Gastrocnemius medialis (tissue), 4 donors: ENCODE data around the gene EHD1. TPM values are rescaled to one million over a fixed set of nuclear protein-coding genes. Genes with fewer than 3 reads are reported as not detected.
A peak's percentile ranks its signal among the peaks of the same experiment; 100 is the strongest.

Experiments
- ATAC-seq, 2 donors: fragments of 150-250 bp; one replicate each; pipeline ENCODE4 v1.9.1; 2016
- DNase-seq, 2 donors: peaks; one replicate each; pipeline ENCODE4 v3.0.0-alpha.2; 2019
- H3K27ac ChIP-seq, 4 donors: fragments of 200-600 bp; sonication (generic); 1 replicate in 1 of 4; 2 replicates in 3 of 4; pipeline ENCODE4 v1.5.1; 2016 to 2018; ENCODE audit warnings: mild to moderate bottlenecking in 2 of 4, moderate library complexity in 1 of 4
- H3K27me3 ChIP-seq, 3 donors: fragments of 200-600 bp; sonication (generic) in 2 of 3; 1 replicate in 1 of 3; 2 replicates in 2 of 3; pipeline versions ENCODE4 v1.5.1 to v1.6.0; 2016 to 2019; ENCODE audit warnings: mild to moderate bottlenecking in 1 of 3, moderate library complexity in 1 of 3
- H3K36me3 ChIP-seq, 2 donors: fragments of 200-600 bp; sonication (generic) in 1 of 2; one replicate each; pipeline ENCODE4 v1.5.1; 2017 to 2018
- H3K4me1 ChIP-seq, 2 donors: fragments of 200-600 bp; sonication (generic) in 1 of 2; one replicate each; pipeline ENCODE4 v1.5.1; 2016 to 2017; ENCODE audit warnings: mild to moderate bottlenecking in 2 of 2
- H3K4me3 ChIP-seq, 4 donors: fragments of 200-600 bp; sonication (generic) in 3 of 4; 1 replicate in 1 of 4; 2 replicates in 3 of 4; pipeline ENCODE4 v1.5.1; 2016 to 2019; ENCODE audit warnings: mild to moderate bottlenecking in 2 of 4
- H3K9me3 ChIP-seq, 3 donors: fragments of 200-600 bp; sonication (generic) in 2 of 3; 1 replicate in 1 of 3; 2 replicates in 2 of 3; pipeline ENCODE4 v1.5.1; 2016 to 2019
- POLR2A ChIP-seq, 2 donors: fragments of 450-650 bp; IDR thresholded peaks; one replicate each; pipeline ENCODE4 v1.6.1; 2017; ENCODE audit warnings: antibody characterized with exemption in 2 of 2, mild to moderate bottlenecking in 2 of 2, moderate library complexity in 2 of 2
- in situ Hi-C, 4 donors: fragments of 200-750 bp; cut with MboI; loops; one replicate each; pipeline versions ENCODE4 v1.15.0 to v1.8.0; 2017; ENCODE audit warnings: low sequenced_read_pairs in 4 of 4
- intact Hi-C: fragments of 100-400 bp; cut with DNase I; formaldehyde crosslinking; loops from one replicate; pipeline ENCODE4 v1.15.1; 2023; ENCODE audit warnings: low total_unique reads
- total RNA-seq, 4 donors: library from RNA; depleted of rRNA; stranded (reverse); fragments of >200 nt; gene quantifications; one replicate each; pipeline versions ENCODE4 v1.1.0 to v1.2.3, GENCODE V29; 2016
- TF ChIP-seq, protein P1 (sequence below), 5 experiments: fragments of 450-650 bp in 3 of 5; fragments of 200-600 bp in 2 of 5; sonication (generic) in 2 of 5; IDR thresholded peaks in 4 of 5; conservative IDR thresholded peaks in 1 of 5; 1 replicate in 4 of 5; 2 replicates in 1 of 5; pipeline ENCODE4 v1.5.1; 2016 to 2019; ENCODE audit warnings: antibody characterized with exemption in 5 of 5, mild to moderate bottlenecking in 3 of 5, moderate library complexity in 3 of 5

The EHD1 gene
- total RNA-seq, 4 donors from 2014 or later, result 24.8 to 46.2 (median 31.3) TPM

DNA sequence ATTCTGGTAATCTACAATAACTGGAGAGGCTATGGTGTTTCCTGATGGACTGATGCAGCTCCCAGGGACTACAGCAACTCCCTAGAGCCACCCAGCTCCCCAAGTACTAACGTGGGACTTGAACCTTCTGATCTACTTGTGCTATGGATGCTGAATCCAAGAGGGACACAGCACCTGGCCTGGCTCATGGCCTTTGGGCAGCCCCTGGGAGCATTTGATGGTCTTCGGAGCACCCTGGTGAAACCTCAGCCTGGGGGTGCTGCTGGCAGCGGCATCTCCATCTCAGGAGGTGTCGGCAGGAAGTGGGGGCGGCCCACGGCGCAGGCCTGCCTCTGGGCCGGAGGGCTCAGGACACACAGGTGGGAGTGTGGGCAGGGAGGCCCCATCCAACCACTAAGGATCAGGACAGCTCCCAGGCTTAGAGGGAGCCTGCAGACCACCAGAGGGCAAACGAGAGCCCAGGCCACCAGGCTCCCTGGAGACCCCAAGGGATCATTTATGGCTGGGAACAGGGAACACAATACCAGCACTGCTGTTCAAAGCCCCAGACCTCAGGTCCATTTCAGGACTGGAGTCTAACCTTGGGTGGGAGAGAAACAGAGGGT is 8.7 kb downstream of the EHD1 start:
- no peaks in the 10 kb centered on the region for H3K9me3 ChIP-seq
- no peak for TF ChIP-seq POLR2A (IDR thresholded peaks at IDR 0.05)
- TF ChIP-seq, protein P1, sequence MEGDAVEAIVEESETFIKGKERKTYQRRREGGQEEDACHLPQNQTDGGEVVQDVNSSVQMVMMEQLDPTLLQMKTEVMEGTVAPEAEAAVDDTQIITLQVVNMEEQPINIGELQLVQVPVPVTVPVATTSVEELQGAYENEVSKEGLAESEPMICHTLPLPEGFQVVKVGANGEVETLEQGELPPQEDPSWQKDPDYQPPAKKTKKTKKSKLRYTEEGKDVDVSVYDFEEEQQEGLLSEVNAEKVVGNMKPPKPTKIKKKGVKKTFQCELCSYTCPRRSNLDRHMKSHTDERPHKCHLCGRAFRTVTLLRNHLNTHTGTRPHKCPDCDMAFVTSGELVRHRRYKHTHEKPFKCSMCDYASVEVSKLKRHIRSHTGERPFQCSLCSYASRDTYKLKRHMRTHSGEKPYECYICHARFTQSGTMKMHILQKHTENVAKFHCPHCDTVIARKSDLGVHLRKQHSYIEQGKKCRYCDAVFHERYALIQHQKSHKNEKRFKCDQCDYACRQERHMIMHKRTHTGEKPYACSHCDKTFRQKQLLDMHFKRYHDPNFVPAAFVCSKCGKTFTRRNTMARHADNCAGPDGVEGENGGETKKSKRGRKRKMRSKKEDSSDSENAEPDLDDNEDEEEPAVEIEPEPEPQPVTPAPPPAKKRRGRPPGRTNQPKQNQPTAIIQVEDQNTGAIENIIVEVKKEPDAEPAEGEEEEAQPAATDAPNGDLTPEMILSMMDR (IDR thresholded peaks at IDR 0.05 in 4 of 5, conservative IDR thresholded peaks at IDR 0.05 in 1 of 5), result peak in 3 of 5 experiments; percentile 36 to 51 (median 37)
- peak overlapping the region; percentile 76 to 93 (median 82) for H3K27ac ChIP-seq
- H3K36me3 ChIP-seq, result peaks cover 0 to 10% of the 10 kb centered on the region in 2 donors
- H3K4me3 ChIP-seq, result peak overlapping the region in 2 of 4 donors; percentile 16 to 21
- ATAC-seq (no peak), DNase-seq (no peak)
- no peaks in the 10 kb centered on the region for H3K27me3 ChIP-seq
- peaks cover 70 to 71% of the 10 kb centered on the region in 2 donors for H3K4me1 ChIP-seq
- intact Hi-C loops (loop anchor here (10.0 kb wide), 1 partner anchor 625 kb away; the partner anchor contains the start of genes FKBP2 and PPP1R14B), in situ Hi-C loops (no loop called here)

DNA sequence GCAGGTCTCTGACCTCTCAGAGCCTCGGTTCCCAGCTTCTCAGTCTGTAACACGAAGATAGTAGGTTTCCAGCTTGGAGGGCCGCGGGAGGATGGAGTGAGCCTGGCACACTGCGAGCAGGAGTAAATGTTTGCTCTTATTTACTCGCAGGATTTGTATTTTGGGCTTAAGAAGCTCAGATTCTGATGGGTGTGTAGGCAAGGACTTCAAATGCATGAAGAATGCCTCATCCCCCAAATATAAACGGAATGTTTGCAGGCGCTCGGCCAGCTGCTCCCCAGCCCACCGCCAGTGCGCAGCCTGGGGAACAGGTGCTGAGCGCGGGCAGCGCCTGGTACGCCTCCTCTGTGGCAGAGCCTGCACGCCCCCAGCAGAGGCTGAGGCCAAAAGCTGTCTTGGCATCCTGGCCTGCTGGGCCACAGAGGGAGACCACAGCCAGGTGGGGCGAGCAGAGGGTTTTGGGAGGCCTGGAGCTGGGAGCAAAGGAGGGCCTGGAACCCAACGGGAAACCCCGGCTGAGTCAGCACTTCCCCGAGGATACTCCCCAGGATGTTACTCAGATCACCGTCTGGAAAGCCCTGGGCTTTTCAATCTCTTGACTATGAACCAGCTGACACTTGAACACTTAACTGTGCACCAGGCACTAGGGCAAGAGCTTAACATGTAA is 9.4 kb downstream of the EHD1 start:
- intact Hi-C loops, result no loop called here
- ATAC-seq, result peak; percentile 14 to 16

DNA sequence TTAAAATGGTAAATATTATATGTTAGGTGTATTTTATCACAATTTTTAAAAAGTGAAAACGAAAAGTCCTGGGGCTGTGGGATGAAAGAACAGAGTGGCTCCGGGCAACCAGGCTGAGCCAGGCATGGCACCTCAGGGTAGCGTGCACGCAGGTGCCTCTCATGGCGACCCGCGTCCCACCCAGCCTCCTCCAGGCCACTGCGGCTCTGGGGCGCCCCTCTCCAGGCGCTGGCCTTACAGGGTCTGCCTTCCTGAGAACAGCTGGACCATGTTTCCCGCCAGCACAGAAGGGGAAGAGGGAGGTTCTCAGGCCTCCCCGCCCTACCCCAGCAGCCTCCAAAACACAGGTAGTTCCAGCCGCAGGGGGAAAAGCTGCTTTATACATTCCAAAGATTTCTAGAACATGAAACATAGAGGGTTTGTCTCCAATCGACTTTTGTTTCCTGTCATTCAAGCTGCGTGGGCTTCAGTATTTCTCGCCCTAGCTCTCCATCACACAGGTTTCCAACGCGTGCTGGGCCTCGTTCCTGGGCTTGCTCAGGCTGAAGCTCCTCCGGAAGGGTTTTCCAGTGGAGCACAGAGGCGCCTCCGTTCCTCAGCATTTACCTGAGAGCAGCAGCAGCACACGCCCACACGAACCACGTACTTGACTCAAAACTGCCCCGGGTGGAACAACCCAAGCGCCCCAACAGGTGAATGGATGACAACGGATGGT is 10.5 kb downstream of the EHD1 start:
- Histone ChIP-seq H3K9me3 (no peaks in the 10 kb centered on the region), H3K4me1 (peaks cover 76 to 83% of the 10 kb centered on the region in 2 donors), H3K4me3 (no peak overlapping the region), H3K27me3 (no peaks in the 10 kb centered on the region), H3K27ac (peak overlapping the region; percentile 76 to 93 (median 82)), H3K36me3 (peaks cover 0 to 3% of the 10 kb centered on the region in 2 donors)
- DNase-seq (no peak), ATAC-seq (no peak)
- intact Hi-C loops, result no loop called here
- TF ChIP-seq POLR2A (IDR thresholded peaks at IDR 0.05), result no peak
- TF ChIP-seq, protein P1 (IDR thresholded peaks at IDR 0.05 in 4 of 5, conservative IDR thresholded peaks at IDR 0.05 in 1 of 5), result no peak
- in situ Hi-C loops, result no loop called here

More for the DNA sequence above, 9.4 kb downstream of the EHD1 start:
- no peaks in the 10 kb centered on the region for H3K9me3 ChIP-seq
- H3K4me3 ChIP-seq, result peak overlapping the region in 2 of 4 donors; percentile 16 to 21
- peaks cover 71% of the 10 kb centered on the region in 2 donors for H3K4me1 ChIP-seq
- in situ Hi-C loops, result no loop called here
- peak overlapping the region; percentile 76 to 93 (median 82) for H3K27ac ChIP-seq
- peaks cover 0 to 10% of the 10 kb centered on the region in 2 donors for H3K36me3 ChIP-seq
- H3K27me3 ChIP-seq, result no peaks in the 10 kb centered on the region
- TF ChIP-seq, protein P1 (IDR thresholded peaks at IDR 0.05 in 4 of 5, conservative IDR thresholded peaks at IDR 0.05 in 1 of 5), result peak in 1 of 5 experiments; percentile 12
- TF ChIP-seq POLR2A (IDR thresholded peaks at IDR 0.05), result no peak
- DNase-seq, result peak in 1 of 2 donors; percentile 59

DNA sequence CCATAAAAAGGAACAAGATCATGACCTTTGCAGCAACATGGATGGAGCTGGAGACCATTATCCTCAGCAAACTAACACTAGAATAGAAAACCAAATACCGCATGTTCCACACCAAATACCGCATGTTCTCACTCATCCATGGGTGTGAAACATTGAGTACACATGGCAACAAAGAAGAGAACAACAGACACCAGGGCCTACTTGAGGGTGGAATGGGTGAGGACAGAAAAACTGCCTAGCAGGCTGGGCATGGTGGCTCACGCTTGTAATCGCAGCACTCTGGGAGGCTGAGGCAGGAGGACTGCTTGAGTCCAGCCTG is 12.3 kb downstream of the EHD1 start:
- no peak for ATAC-seq
- in situ Hi-C loops, result no loop called here
- Histone ChIP-seq H3K9me3 (no peaks in the 10 kb centered on the region), H3K27ac (peak overlapping the region; percentile 88 to 94 (median 93)), H3K4me3 (no peak overlapping the region), H3K4me1 (peaks cover 69 to 79% of the 10 kb centered on the region in 2 donors), H3K36me3 (no peaks in the 10 kb centered on the region), H3K27me3 (no peaks in the 10 kb centered on the region)
- DNase-seq, result no peak
- intact Hi-C loops, result no loop called here
- TF ChIP-seq, protein P1 (IDR thresholded peaks at IDR 0.05 in 4 of 5, conservative IDR thresholded peaks at IDR 0.05 in 1 of 5), result no peak
- TF ChIP-seq POLR2A (IDR thresholded peaks at IDR 0.05), result no peak
